H9 (cell line): ENCODE data around the gene ISOC1. TPM values are rescaled to one million over a fixed set of nuclear protein-coding genes. Genes with fewer than 3 reads are reported as not detected.

Experiments
- DNase-seq: peaks from one replicate; pipeline ENCODE4 v3.0.0-alpha.2; 2017
- H2AFZ ChIP-seq: one replicate; pipeline ENCODE4 v1.6.1; 2013; ENCODE audit warnings: mild to moderate bottlenecking, low read length, control low read depth, moderate library complexity
- H2AK5ac ChIP-seq: 2 replicates; pipeline ENCODE4 v1.6.1; 2013; ENCODE audit warnings: low read length, control low read depth, mixed read lengths; ENCODE audit not compliant: insufficient read length
- H2BK120ac ChIP-seq: one replicate; pipeline ENCODE4 v1.6.1; 2013; ENCODE audit warnings: low read depth, mild to moderate bottlenecking, low read length, control low read depth, inconsistent platforms; ENCODE audit not compliant: poor library complexity, severe bottlenecking
- H2BK12ac ChIP-seq: 2 replicates; pipeline ENCODE4 v1.6.1; 2013; ENCODE audit warnings: low read length, control low read depth, mixed read lengths, low read depth; ENCODE audit not compliant: insufficient read length
- H2BK15ac ChIP-seq: 2 replicates; pipeline ENCODE4 v1.6.1; 2013; ENCODE audit warnings: low read depth, low read length, control low read depth
- H2BK20ac ChIP-seq: one replicate; pipeline ENCODE4 v1.6.1; 2013; ENCODE audit warnings: low read depth, mild to moderate bottlenecking, low read length, control low read depth, inconsistent platforms; ENCODE audit not compliant: poor library complexity, severe bottlenecking
- H2BK5ac ChIP-seq: 2 replicates; pipeline ENCODE4 v1.6.1; 2013; ENCODE audit warnings: low read length, control low read depth, mixed read lengths; ENCODE audit not compliant: insufficient read length
- H3K14ac ChIP-seq: 2 replicates; pipeline ENCODE4 v1.6.1; 2013; ENCODE audit warnings: low read length, control low read depth; ENCODE audit not compliant: insufficient read depth
- H3K18ac ChIP-seq: 2 replicates; pipeline ENCODE4 v1.6.1; 2013; ENCODE audit warnings: low read depth, mild to moderate bottlenecking, mixed read lengths, low read length, control low read depth; ENCODE audit not compliant: insufficient read length
- H3K23ac ChIP-seq: 2 replicates; pipeline ENCODE4 v1.6.1; 2013; ENCODE audit warnings: low read length, control low read depth, mixed read lengths, low read depth; ENCODE audit not compliant: insufficient read length
- H3K23me2 ChIP-seq: 2 replicates; pipeline ENCODE4 v1.6.1; 2013; ENCODE audit warnings: low read depth, mild to moderate bottlenecking, mixed read lengths, low read length, control low read depth; ENCODE audit not compliant: insufficient read length, poor library complexity, severe bottlenecking
- H3K27ac ChIP-seq: 2 replicates; pipeline ENCODE4 v1.5.1; 2013; ENCODE audit warnings: low read length, control low read depth, mixed read lengths, low read depth; ENCODE audit not compliant: insufficient read length
- H3K27me3 ChIP-seq: 2 replicates; pipeline ENCODE4 v1.6.1; 2013; ENCODE audit warnings: low read length, control low read depth, inconsistent platforms; ENCODE audit not compliant: insufficient read depth
- H3K4ac ChIP-seq: 2 replicates; pipeline ENCODE4 v1.6.1; 2013; ENCODE audit warnings: low read depth, mild to moderate bottlenecking, control low read depth, inconsistent platforms, low read length, moderate library complexity
- H3K4me1 ChIP-seq: 2 replicates; pipeline ENCODE4 v1.6.1; 2013; ENCODE audit warnings: low read length, control low read depth, inconsistent platforms; ENCODE audit not compliant: insufficient read depth
- H3K4me2 ChIP-seq: 2 replicates; pipeline ENCODE4 v1.6.1; 2013; ENCODE audit warnings: low read length, control low read depth, mixed read lengths; ENCODE audit not compliant: insufficient read length, insufficient read depth
- H3K56ac ChIP-seq: 2 replicates; pipeline ENCODE4 v1.6.1; 2013; ENCODE audit warnings: low read depth, mild to moderate bottlenecking, mixed read lengths, low read length, control low read depth; ENCODE audit not compliant: insufficient read length
- H3K79me1 ChIP-seq: 2 replicates; pipeline ENCODE4 v1.6.1; 2013; ENCODE audit warnings: low read depth, mild to moderate bottlenecking, moderate library complexity, low read length, control low read depth, inconsistent platforms; ENCODE audit not compliant: insufficient read depth, poor library complexity, severe bottlenecking
- H3K79me2 ChIP-seq: 2 replicates; pipeline ENCODE4 v1.6.1; 2013; ENCODE audit warnings: low read length, control low read depth, inconsistent platforms; ENCODE audit not compliant: insufficient read depth
- H3K9ac ChIP-seq: 2 replicates; pipeline ENCODE4 v1.6.1; 2013; ENCODE audit warnings: low read length, control low read depth, mixed read lengths; ENCODE audit not compliant: insufficient read length; ENCODE audit errors: extremely low read depth
- H3K9me3 ChIP-seq: one replicate; pipeline ENCODE4 v1.6.1; 2013; ENCODE audit warnings: low read depth, low read length, inconsistent platforms; ENCODE audit not compliant: control insufficient read depth
- H3T11ph ChIP-seq: one replicate; pipeline ENCODE4 v1.6.1; 2013; ENCODE audit warnings: mild to moderate bottlenecking, low read length, control low read depth, inconsistent platforms
- H4K20me1 ChIP-seq: one replicate; pipeline ENCODE4 v1.6.1; 2013; ENCODE audit not compliant: control insufficient read depth, insufficient read length, insufficient read depth
- H4K5ac ChIP-seq: 2 replicates; pipeline ENCODE4 v1.6.1; 2013; ENCODE audit warnings: low read depth, mild to moderate bottlenecking, mixed read lengths, low read length, control low read depth; ENCODE audit not compliant: insufficient read length
- H4K8ac ChIP-seq: replicated peaks from 2 replicates; pipeline ENCODE4 v1.6.1; 2013; ENCODE audit warnings: low read length, control low read depth, mixed read lengths, low read depth; ENCODE audit not compliant: insufficient read length
- H4K91ac ChIP-seq: 2 replicates; pipeline ENCODE4 v1.6.1; 2013; ENCODE audit warnings: low read depth, mild to moderate bottlenecking, moderate library complexity, mixed read lengths, low read length, control low read depth; ENCODE audit not compliant: insufficient read length
- H3K27ac Mint-ChIP-seq, 3 experiments: 2 replicates in 2 of 3; 3 replicates in 1 of 3; pipeline ENCODE4 v1.8.0; 2020 to 2021; ENCODE audit warnings: mixed read lengths in 3 of 3, mild to moderate bottlenecking in 1 of 3, moderate library complexity in 1 of 3
- H3K27me3 Mint-ChIP-seq: 2 replicates; pipeline ENCODE4 v1.8.0; 2021; ENCODE audit warnings: low read depth, mild to moderate bottlenecking, moderate library complexity, mixed read lengths
- H3K36me3 Mint-ChIP-seq, 3 experiments: 2 replicates in 2 of 3; 3 replicates in 1 of 3; pipeline ENCODE4 v1.8.0; 2020 to 2021; ENCODE audit warnings: low read depth in 3 of 3, mixed read lengths in 3 of 3; ENCODE audit not compliant: insufficient read depth in 1 of 3
- H3K4me1 Mint-ChIP-seq, 2 experiments: 2 replicates each; pipeline ENCODE4 v1.8.0; 2020; ENCODE audit warnings: mixed read lengths in 2 of 2
- H3K4me3 Mint-ChIP-seq, 2 experiments: 2 replicates in 1 of 2; 3 replicates in 1 of 2; pipeline ENCODE4 v1.8.0; 2020 to 2021; ENCODE audit warnings: mild to moderate bottlenecking in 2 of 2, mixed read lengths in 2 of 2, moderate library complexity in 1 of 2
- H3K9me3 Mint-ChIP-seq, 2 experiments: 2 replicates in 1 of 2; 3 replicates in 1 of 2; pipeline ENCODE4 v1.8.0; 2020; ENCODE audit warnings: mild to moderate bottlenecking in 2 of 2, mixed read lengths in 2 of 2, moderate library complexity in 1 of 2
- WGBS: extraction: QIAGEN DNeasy Blood & Tissue Kit; methylation state at CpG from one replicate; pipeline ENCODE4 v1.1.7; 2013; ENCODE audit warnings: missing lambda C conversion rate, low lambda C conversion rate, mixed read lengths; ENCODE audit not compliant: insufficient read length; ENCODE audit errors: extremely low coverage; 5-methylcytosine and 5-hydroxymethylcytosine counted together
- total RNA-seq: library from RNA; stranded (reverse); gene quantifications from 2 replicates; pipeline ENCODE4 v1.2.1, GENCODE V29; 2021
- TF ChIP-seq, protein P1 (sequence below): fragments of 200-600 bp; sonication (generic); conservative IDR thresholded peaks from 3 replicates; pipeline ENCODE4 v1.8.0; 2021; ENCODE audit warnings: antibody characterized with exemption, mild to moderate bottlenecking

The ISOC1 gene
- total RNA-seq, 1 experiment from 2014 or later: 23.0 TPM

DNA sequence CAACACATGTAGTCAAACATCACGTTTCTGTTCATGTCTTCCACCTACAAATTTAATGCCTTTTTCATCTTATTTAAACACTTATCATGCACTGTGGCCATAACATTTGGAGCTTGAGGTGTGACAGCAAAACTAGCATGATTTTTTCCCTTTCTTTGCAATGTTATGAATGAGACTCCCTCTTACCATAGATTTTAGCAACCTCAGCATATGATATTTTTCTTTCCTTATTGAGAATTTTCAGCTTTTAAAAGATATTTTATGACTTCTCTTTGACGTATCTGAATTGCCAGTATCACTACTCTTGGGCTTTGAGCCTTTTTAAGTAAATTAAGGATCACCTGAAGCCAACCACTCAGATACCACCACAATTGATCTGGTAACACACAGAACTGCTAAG is 32.7 kb upstream of the ISOC1 start:
- H4K5ac ChIP-seq: no peak overlapping the region
- H2BK12ac ChIP-seq: no peak overlapping the region
- H2AFZ ChIP-seq: no peak overlapping the region
- no peak overlapping the region for H3K4me3 Mint-ChIP-seq
- no peak overlapping the region for H3K56ac ChIP-seq
- no peaks in the 10 kb centered on the region for H3K79me2 ChIP-seq
- no peaks in the 10 kb centered on the region for H4K20me1 ChIP-seq
- no peaks in the 10 kb centered on the region for H3K27me3 ChIP-seq
- no peak overlapping the region for H3K23ac ChIP-seq
- H3K14ac ChIP-seq: no peak overlapping the region
- no peak overlapping the region for H2AK5ac ChIP-seq
- no peak overlapping the region for H3K18ac ChIP-seq
- no peaks in the 10 kb centered on the region for H3K36me3 Mint-ChIP-seq
- no peak overlapping the region for H3T11ph ChIP-seq
- H2BK15ac ChIP-seq: no peak overlapping the region
- peaks cover 0 to 3% of the 10 kb centered on the region in 2 experiments; a peak in 1 of 5 replicates for H3K9me3 Mint-ChIP-seq
- no peak overlapping the region for H2BK5ac ChIP-seq
- no peaks in the 10 kb centered on the region for H3K4me1 Mint-ChIP-seq
- no peak overlapping the region for H3K4ac ChIP-seq
- H3K79me1 ChIP-seq: no peaks in the 10 kb centered on the region
- no CpG with 5 or more reads among the region's 2 CpGs for WGBS
- H4K91ac ChIP-seq: no peak overlapping the region
- H3K27ac ChIP-seq: no peak overlapping the region
- no peak overlapping the region; a peak in 1 of 7 replicates for H3K27ac Mint-ChIP-seq
- no peak overlapping the region for H3K9ac ChIP-seq
- H2BK20ac ChIP-seq: no peak overlapping the region
- no peak overlapping the region for H3K4me2 ChIP-seq
- TF ChIP-seq, protein P1, sequence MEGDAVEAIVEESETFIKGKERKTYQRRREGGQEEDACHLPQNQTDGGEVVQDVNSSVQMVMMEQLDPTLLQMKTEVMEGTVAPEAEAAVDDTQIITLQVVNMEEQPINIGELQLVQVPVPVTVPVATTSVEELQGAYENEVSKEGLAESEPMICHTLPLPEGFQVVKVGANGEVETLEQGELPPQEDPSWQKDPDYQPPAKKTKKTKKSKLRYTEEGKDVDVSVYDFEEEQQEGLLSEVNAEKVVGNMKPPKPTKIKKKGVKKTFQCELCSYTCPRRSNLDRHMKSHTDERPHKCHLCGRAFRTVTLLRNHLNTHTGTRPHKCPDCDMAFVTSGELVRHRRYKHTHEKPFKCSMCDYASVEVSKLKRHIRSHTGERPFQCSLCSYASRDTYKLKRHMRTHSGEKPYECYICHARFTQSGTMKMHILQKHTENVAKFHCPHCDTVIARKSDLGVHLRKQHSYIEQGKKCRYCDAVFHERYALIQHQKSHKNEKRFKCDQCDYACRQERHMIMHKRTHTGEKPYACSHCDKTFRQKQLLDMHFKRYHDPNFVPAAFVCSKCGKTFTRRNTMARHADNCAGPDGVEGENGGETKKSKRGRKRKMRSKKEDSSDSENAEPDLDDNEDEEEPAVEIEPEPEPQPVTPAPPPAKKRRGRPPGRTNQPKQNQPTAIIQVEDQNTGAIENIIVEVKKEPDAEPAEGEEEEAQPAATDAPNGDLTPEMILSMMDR: no peak
- no peaks in the 10 kb centered on the region for H3K4me1 ChIP-seq
- no peak for DNase-seq
- peaks cover 4% of the 10 kb centered on the region for H3K27me3 Mint-ChIP-seq
- no peak overlapping the region for H2BK120ac ChIP-seq
- no peaks in the 10 kb centered on the region for H3K23me2 ChIP-seq
- H4K8ac ChIP-seq: no peak overlapping the region
- H3K9me3 ChIP-seq: no peaks in the 10 kb centered on the region
